CD4-positive, alpha-beta T cell treated with Interleukin-15 for 4 hours (primary cell): ENCODE measurements around the gene ZNF160.
"Not testable (repeated sequence)": the region's sequence is repeated elsewhere in the genome, so short reads cannot be mapped to it uniquely, and the experiment has no call there.

Source experiments
- DNase-seq: peaks from one replicate; pipeline ENCODE4 v3.0.0-alpha.2; 2020; ENCODE audit warnings: low spot score

The ZNF160 gene

GRCh38 chr19:53091413-53092254 is 11.6 kb downstream of the ZNF160 start:
- DNase-seq: no peak

- no peak for DNase-seq
Measured at GRCh38 chr19:53088091-53088490, 15.1 kb downstream of the ZNF160 start.

- DNase-seq: no peak
Measured at GRCh38 chr19:53086949-53087348, 16.3 kb downstream of the ZNF160 start.

- no peak for DNase-seq
Measured at GRCh38 chr19:53085496-53085895, 17.7 kb downstream of the ZNF160 start.

- DNase-seq: no peak
Measured at GRCh38 chr19:53082929-53083328, 20.3 kb downstream of the ZNF160 start.

GRCh38 chr19:53079313-53079924 is 23.8 kb downstream of the ZNF160 start:
- no peak for DNase-seq

GRCh38 chr19:53078668-53079067 is 24.6 kb downstream of the ZNF160 start:
- DNase-seq: no peak

- DNase-seq: no peak
Measured at GRCh38 chr19:53076984-53077383, 26.2 kb downstream of the ZNF160 start.

GRCh38 chr19:53068834-53069233 is 34.4 kb downstream of the ZNF160 start:
- no peak for DNase-seq

- no peak for DNase-seq
Measured at GRCh38 chr19:53068199-53068598, 35.0 kb downstream of the ZNF160 start.

GRCh38 chr19:53057904-53058580 is 45.2 kb downstream of the ZNF160 start:
- no peak for DNase-seq

GRCh38 chr19:53055117-53055516 is 48.1 kb downstream of the ZNF160 start:
- DNase-seq: no peak

- DNase-seq: no peak
Measured at GRCh38 chr19:53047379-53047778, 55.8 kb downstream of the ZNF160 start.

- no peak for DNase-seq
Measured at GRCh38 chr19:53045536-53045935, 57.7 kb downstream of the ZNF160 start.

GRCh38 chr19:53041366-53041765 is 61.9 kb downstream of the ZNF160 start:
- no peak for DNase-seq

- DNase-seq: no peak
Measured at GRCh38 chr19:53037101-53038097, 65.8 kb downstream of the ZNF160 start.

- DNase-seq: no peak
Measured at GRCh38 chr19:53034948-53035675, 68.1 kb downstream of the ZNF160 start.

GRCh38 chr19:53034054-53034453 is 69.2 kb downstream of the ZNF160 start:
- no peak for DNase-seq

- not testable (repeated sequence) for DNase-seq
Measured at GRCh38 chr19:53028306-53028705, 74.9 kb downstream of the ZNF160 start.

- DNase-seq: no peak
Measured at GRCh38 chr19:53019684-53020083, 83.5 kb downstream of the ZNF160 start.
